Kidney epithelial cell (primary cell): ENCODE measurements around the gene DPP6. TPM values are rescaled to one million over a fixed set of nuclear protein-coding genes. Genes with fewer than 3 reads are reported as not detected.

Experiments used
- DNase-seq: peaks from one replicate; pipeline ENCODE4 v3.0.0-alpha.2; 2010; ENCODE audit warnings: low read depth
- H3K27me3 ChIP-seq: 2 replicates; pipeline ENCODE4 v1.6.0; 2011; ENCODE audit warnings: low read length; ENCODE audit not compliant: control insufficient read depth, insufficient read depth
- H3K36me3 ChIP-seq: 2 replicates; pipeline ENCODE4 v1.5.1; 2011; ENCODE audit warnings: low read length; ENCODE audit not compliant: control insufficient read depth, insufficient read depth
- H3K4me3 ChIP-seq: 2 replicates; pipeline ENCODE4 v1.5.1; 2011; ENCODE audit warnings: low read depth, mild to moderate bottlenecking, control low read depth, low read length
- total RNA-seq: library from RNA; depleted of rRNA; stranded (reverse); fragments of >200 nt; gene quantifications from 2 replicates; pipeline ENCODE4 v1.2.3, GENCODE V29; 2015
- TF ChIP-seq, protein P1 (sequence below): IDR thresholded peaks from 2 replicates; pipeline ENCODE4 v1.5.1; 2011; ENCODE audit warnings: mild to moderate bottlenecking, moderate library complexity, low read length, control low read depth, inconsistent platforms; ENCODE audit not compliant: insufficient read depth, poor library complexity, severe bottlenecking

DPP6 gene
- total RNA-seq, 1 donor from 2014 or later = 0.84 TPM

DNA sequence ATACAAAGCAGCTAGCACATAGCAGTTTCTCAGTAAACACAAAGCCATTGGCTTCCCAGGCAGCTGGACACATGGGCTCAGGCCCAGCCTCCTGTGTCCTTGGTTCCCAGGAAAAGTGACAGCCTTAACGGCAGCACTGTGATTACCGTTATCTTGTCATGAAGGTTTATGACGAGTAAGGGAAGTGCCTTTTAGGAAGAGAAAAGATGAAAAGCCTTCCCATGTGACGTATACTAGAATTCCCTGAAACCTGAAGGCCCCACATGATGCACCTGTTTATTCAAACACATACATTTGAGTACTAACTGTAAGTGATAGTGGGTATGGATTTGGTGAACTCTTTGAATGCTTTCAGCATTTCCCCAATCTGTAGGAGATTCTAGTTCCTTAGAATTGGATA is 244.2 kb downstream of the DPP6 start:
- Histone ChIP-seq H3K27me3 (no peaks in the 10 kb centered on the region), H3K4me3 (no peak overlapping the region), H3K36me3 (no peaks in the 10 kb centered on the region)
- TF ChIP-seq, protein P1, sequence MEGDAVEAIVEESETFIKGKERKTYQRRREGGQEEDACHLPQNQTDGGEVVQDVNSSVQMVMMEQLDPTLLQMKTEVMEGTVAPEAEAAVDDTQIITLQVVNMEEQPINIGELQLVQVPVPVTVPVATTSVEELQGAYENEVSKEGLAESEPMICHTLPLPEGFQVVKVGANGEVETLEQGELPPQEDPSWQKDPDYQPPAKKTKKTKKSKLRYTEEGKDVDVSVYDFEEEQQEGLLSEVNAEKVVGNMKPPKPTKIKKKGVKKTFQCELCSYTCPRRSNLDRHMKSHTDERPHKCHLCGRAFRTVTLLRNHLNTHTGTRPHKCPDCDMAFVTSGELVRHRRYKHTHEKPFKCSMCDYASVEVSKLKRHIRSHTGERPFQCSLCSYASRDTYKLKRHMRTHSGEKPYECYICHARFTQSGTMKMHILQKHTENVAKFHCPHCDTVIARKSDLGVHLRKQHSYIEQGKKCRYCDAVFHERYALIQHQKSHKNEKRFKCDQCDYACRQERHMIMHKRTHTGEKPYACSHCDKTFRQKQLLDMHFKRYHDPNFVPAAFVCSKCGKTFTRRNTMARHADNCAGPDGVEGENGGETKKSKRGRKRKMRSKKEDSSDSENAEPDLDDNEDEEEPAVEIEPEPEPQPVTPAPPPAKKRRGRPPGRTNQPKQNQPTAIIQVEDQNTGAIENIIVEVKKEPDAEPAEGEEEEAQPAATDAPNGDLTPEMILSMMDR = no peak
- DNase-seq = no peak

DNA sequence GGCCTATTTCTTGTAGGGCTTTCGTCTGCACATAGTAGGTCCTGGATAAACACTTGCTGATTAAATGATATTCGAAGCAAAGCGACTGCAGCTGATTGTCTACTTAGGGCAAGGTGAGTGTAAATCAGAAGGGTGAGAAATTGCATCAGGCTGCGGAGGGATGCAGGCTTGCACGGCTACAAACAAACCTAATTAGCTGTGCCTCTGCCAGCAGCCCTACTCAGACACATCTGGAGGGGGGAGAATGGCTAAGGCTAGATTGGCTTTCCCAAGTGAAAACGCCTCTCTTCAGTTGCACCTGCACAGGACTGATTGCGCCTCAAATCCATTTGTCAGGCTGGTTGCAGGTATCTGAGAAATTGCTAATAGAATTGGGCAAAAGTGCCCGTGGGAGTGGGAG is 247.5 kb downstream of the DPP6 start:
- Histone ChIP-seq H3K36me3 (no peaks in the 10 kb centered on the region), H3K4me3 (no peak overlapping the region), H3K27me3 (peaks cover 4% of the 10 kb centered on the region)
- TF ChIP-seq, protein P1 = no peak
- no peak for DNase-seq

DNA sequence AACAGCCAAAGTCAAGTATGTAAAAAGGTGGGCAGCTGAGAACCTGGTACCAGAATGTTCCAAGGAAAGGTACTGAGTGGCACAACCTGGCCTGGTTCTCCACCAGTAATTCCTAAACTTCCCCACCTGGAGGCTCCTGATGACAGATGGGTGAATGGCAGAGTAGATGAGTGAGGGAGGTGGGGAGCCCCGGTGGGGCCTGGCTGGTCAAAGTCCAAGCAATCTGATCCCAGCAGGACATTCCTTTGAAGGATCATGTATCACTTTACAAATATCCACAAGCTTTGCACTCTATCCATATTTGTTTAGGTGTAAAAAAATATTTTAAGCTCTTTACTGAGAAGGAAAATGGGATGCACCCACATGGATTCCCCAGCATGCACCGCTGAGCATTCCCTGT is 250.2 kb downstream of the DPP6 start:
- H3K27me3 ChIP-seq = peaks cover 6% of the 10 kb centered on the region
- no peak overlapping the region for H3K4me3 ChIP-seq
- DNase-seq = no peak
- no peaks in the 10 kb centered on the region for H3K36me3 ChIP-seq
- TF ChIP-seq, protein P1 = no peak

DNA sequence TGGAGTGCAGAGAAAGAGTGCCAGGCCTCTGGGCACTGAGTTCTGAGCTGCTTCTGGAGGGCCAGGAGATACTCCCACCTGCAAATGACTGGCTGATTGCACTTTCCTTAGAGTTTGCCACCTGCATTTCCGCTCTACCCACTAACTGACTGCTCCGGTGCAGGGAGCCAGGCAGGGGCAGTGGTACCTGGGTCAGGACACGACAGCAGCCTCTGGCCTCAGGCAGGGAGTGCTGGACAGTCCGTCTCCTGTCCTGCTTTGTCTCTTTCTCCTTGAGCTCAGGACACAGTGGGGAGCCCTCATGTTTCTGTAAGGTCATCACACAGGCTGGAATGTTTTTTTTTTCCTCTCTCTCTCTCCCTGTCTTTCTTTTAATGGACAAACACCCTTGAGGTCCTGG is 252.0 kb downstream of the DPP6 start:
- H3K4me3 ChIP-seq = no peak overlapping the region
- no peaks in the 10 kb centered on the region for H3K36me3 ChIP-seq
- no peak for DNase-seq
- TF ChIP-seq, protein P1 = no peak
- H3K27me3 ChIP-seq = peaks cover 6% of the 10 kb centered on the region

DNA sequence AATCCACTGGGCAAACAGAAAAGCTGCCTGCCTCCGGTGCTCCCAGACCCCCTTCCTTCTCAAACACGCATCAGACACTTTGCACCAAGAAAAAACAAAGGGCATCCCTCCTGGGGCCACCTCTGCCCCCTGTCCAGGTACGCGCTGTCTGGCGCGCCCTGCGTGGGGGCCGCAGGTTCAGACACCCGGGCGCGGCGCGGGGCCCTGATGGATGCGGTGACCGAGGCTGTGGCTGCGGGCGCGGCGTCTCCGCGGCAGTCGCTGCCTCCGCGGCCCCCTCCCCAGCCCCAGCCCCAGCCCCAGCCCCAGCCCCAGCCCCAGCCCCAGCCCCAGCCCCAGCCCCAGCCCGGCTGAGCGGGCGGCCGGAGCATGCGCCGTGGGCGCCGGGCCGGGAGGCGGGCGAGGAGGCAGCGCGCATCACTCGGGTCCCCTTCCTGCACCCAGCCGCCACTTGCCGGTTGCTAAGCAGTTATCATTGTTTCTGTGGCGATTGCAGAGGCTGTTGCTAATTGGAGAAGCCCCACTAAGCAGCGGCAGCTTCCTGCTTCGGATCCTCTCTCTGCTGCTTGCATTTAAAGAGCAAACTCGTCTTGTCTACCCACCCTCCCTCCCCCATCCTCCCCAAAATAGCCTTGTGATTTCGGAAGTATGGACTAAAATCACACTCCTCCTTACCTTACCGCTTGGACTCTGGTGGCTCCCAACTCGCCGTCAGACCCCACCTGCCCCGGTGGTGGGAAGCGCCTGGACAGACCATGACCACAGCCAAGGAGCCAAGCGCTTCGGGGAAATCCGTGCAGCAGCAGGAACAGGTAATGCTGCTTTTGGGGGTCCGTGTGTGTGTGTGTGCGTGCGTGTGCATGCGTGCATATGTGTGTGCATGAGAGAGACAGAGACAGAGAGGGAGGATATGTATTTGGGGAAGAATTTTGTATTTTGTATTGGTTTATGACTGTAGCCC is 252.8 kb downstream of the DPP6 start:
- DNase-seq = no peak
- no peaks in the 10 kb centered on the region for H3K36me3 ChIP-seq
- no peak overlapping the region for H3K4me3 ChIP-seq
- TF ChIP-seq, protein P1 = no peak
- peaks cover 6% of the 10 kb centered on the region for H3K27me3 ChIP-seq

DNA sequence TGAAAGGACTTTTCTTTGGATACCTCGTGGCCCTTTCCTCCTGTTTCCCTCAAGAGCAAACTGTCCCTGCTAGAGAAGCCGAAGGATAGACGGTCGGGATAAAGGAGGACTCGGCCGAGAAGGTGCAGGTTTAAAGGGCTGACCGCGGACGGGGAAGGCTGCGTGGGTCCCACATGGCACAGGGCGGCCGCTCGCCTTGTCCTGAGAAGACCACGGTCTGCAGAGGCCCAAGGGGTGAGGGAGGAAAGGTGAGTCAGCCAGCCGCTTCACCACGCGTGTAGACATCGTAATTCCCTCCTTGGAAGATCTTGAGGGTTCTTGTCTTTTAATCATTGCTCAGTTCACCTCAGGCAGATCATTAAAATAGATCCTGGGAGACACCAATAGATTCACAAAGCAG is 253.8 kb downstream of the DPP6 start:
- H3K27me3 ChIP-seq = peaks cover 6% of the 10 kb centered on the region
- H3K4me3 ChIP-seq = no peak overlapping the region
- TF ChIP-seq, protein P1 = no peak
- no peak for DNase-seq
- H3K36me3 ChIP-seq = no peaks in the 10 kb centered on the region
